Germinal center (tissue), 1 donor: ENCODE results near the gene STK32A.

Source experiments
- DNase-seq: peaks from one replicate; pipeline ENCODE4 v3.0.0; 2012; ENCODE audit warnings: mixed read lengths, low spot score

Gene STK32A

DNA sequence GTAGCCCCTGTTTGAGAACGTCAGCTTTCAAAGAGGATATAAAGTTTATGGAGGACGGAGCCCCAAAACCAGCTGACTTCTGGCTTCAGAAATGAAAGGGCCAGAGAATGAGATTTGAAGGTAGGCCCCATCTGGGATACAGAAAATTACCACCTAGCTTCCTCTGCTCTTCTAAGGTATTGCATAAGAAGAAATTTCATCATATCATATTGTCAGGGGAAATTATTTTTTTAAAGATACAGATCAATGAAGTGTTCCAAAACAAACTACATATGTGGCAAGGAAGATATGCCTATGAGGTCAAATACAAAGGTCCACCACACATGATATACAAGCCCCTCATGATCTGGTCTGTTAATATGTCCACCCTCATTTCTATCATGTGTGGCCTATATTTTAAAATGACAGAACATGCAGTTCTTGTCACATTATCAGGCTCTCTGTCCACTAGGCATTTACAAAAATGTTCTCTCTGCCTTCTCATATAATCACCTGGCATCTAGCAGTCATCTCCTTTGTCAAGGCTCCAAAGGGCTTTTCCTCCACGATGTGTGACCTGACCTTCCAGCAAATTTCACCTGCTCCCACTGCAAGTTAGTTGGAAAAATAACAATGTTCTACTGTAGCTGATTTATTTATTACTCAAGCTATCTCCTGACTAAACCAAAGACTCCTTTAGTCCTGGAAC lies 192.0 kb downstream of the STK32A start:
- DNase-seq: no peak

DNA sequence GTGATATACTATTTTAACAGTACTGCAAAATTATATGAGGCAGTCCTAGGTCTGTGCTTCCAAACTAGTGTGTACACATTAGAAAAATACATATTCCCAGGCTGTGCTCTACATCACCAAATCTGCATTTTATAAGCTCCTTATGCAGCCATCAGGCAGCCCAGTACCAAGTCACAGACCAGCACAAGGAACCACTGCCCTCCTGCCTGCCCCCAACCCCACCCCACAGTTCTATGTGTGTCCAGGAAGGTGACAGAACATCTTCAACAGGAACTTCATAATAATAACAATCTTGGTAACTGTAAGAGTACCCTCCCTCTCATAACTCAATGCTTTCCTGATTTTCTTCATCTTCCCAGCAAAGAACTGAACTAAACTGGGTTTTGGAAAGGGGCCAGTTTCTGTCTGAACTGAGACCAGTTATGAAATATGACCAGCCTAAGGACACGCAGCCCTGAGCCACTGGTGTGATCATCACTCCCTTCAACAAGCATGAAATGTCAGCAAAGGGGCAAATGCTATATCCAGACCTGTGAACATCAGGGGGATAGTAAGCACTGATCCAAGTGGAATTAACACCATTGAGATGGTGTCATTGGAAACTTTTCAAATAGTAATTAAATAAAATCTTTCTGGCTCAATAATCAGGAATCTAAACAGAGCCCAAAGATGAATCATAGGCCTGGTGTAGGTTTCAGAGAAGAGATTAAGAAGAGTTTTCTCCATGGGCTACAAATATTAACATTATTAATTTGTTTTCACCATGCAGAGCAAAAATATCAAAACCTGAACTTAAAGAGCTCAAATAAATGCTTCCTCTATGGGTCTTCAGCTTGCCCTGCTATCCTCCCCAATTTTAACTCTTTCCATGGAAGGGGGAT lies 192.9 kb downstream of the STK32A start:
- no peak for DNase-seq

DNA sequence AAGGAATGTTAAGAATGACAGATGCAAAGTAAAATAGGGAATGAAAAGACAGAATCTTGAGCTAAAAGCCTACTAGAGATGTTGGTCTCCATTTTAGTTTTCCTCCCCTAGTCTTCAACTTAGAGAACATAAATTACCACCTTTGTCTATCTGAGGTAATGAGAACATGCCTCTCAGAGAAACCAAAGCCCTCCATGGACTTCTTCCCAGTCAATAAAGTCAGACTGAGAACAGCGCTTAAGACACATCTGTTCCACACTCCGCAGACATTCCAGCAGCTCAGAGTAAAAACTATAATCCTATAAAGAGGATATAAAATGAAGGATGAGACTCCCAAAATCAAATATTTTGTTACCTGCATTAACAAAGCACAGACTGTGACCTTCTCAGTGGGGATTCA lies 195.8 kb downstream of the STK32A start:
- DNase-seq: no peak

DNA sequence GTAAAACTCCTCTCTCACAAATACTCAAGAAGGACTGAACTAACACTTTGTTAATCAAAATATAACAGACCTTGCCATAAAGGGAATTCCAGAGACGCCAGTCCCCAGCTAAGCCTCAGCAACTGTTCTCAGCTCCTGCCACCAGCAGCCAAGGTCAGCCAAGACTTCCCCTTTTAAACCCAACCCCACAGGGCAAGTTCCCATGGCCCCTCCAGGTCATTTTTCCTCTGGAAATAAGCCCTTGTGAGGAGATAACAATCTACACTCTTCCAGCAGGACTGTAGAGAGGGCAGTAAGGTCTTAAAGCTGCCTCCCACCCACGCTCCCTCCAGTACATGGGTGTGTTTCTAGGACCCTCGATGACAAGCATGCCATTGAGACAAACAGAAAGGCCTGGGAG lies 196.8 kb downstream of the STK32A start:
- no peak for DNase-seq

DNA sequence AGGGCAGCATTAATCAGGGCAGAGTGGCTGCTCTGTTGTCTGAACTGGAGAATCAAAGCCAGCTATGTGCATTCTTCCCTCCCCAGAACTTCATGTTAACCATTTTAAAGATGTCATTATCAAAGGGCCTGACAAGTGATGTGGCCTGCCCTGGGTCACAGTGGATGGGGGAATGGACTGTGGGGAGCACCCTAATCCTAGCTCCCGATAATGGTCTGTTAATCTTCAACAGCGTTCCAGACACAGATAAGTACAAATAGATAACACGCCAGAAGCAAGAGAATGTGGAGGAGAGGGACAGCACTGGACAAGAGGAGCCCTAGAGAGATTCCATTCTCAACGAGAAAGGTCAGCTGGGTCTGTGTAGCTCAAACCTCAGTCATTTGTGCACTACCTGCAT lies 197.5 kb downstream of the STK32A start:
- no peak for DNase-seq

DNA sequence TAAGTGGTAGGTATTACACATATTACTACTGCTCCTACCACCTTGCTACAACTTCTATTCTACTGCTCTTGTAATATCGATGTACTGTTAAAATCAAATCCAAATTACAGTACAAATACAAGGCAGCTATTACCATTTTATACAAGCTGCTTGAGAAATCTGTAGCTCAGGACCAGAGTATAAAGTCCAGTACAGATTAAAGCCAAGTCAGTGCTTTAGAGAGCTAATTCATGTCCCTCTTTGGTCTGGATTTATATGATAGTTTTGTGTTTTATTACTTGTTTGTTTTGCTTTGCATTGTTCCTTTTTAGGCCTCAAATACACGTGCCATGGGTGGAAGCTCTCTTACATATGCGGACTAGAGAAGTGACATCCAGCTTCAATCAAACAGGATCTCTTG lies 199.2 kb downstream of the STK32A start:
- DNase-seq: no peak

DNA sequence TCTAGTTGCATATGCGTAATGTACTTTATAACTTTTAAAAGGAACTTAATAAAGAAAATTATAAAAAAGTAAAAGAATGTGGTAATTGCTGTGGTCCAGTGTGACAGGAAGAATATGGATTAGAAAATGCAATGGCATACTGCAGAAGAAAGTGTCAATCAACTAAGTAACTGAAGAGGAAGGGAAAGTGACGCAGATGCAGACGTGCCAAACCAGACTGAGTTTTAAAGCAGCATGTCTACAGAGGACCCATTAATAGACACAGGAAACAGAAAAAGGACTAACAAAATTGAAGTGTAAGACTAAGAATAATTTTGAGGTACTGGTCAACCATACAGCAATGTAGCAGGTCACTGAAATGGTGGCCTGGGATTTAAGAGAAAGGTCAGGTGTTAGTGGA lies 201.8 kb downstream of the STK32A start:
- DNase-seq: no peak

DNA sequence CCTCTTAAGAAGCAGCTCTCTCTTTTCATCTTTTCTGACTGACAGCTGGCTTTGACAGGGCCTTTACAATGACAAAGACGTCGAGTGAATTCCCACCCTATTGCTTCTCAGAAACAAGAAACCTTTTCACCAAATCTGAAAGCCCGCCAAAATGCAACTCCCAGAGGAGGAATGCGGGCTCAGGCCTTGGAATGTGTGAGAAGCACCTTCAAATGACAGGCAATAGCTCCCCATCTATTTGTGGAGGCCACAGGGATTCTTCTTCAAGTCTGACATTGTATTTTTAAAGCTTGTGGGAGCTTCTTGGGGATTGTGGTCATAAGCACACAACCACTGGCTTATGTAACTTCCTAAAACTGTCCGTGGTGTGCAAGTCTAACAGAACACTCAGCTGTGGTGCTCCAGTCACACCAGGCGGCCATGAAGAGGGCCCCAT lies 202.4 kb downstream of the STK32A start:
- DNase-seq: no peak
